Thyroid gland (tissue), 4 donors: Measurements from ENCODE around the gene CDH24. TPM values are rescaled to one million over a fixed set of nuclear protein-coding genes. Genes with fewer than 3 reads are reported as not detected.
A peak's percentile ranks its signal among the peaks of the same experiment; 100 is the strongest.

Source experiments
- DNase-seq, 2 donors: peaks; one replicate each; pipeline ENCODE4 v3.0.0-alpha.2; 2019
- H3K27ac ChIP-seq, 3 donors: fragments of 200-600 bp; sonication (generic); 1 replicate in 2 of 3; 2 replicates in 1 of 3; pipeline ENCODE4 v1.5.1; 2016 to 2019; ENCODE audit warnings: mild to moderate bottlenecking in 1 of 3, moderate library complexity in 1 of 3
- H3K27me3 ChIP-seq: fragments of 200-600 bp; sonication (generic); one replicate; pipeline ENCODE4 v1.5.1; 2019
- H3K36me3 ChIP-seq, 2 donors: fragments of 200-600 bp; sonication (generic); one replicate each; pipeline ENCODE4 v1.5.1; 2016 to 2019
- H3K4me1 ChIP-seq, 2 donors: fragments of 200-600 bp; sonication (generic); one replicate each; pipeline ENCODE4 v1.5.1; 2017 to 2019
- H3K4me3 ChIP-seq, 3 donors: fragments of 200-600 bp; sonication (generic); replicated peaks in 1 of 3; 1 replicate in 2 of 3; 2 replicates in 1 of 3; pipeline ENCODE4 v1.5.1; 2016; ENCODE audit warnings: mild to moderate bottlenecking in 1 of 3
- H3K9me3 ChIP-seq: fragments of 200-600 bp; sonication (generic); one replicate; pipeline ENCODE4 v1.5.1; 2017
- CTCF ChIP-seq, 6 experiments: fragments of 200-600 bp in 3 of 6; fragments of 450-650 bp in 3 of 6; sonication (generic) in 3 of 6; IDR thresholded peaks; one replicate each; pipeline ENCODE4 v1.5.1; 2016 to 2019; ENCODE audit warnings: antibody characterized with exemption in 6 of 6, mild to moderate bottlenecking in 2 of 6, inconsistent platforms in 1 of 6, moderate library complexity in 1 of 6
- POLR2A ChIP-seq, 2 donors: fragments of 450-650 bp; IDR thresholded peaks; one replicate each; pipeline ENCODE4 v1.6.1; 2017; ENCODE audit warnings: antibody characterized with exemption in 2 of 2, mild to moderate bottlenecking in 2 of 2, moderate library complexity in 1 of 2
- WGBS, 2 donors: methylation state at CpG; one replicate each; pipeline ENCODE4 v1.1.5; 2017; 5-methylcytosine and 5-hydroxymethylcytosine counted together
- intact Hi-C: fragments of 100-400 bp; cut with DNase I; formaldehyde crosslinking; loops from one replicate; pipeline ENCODE4 v1.15.1; 2023
- total RNA-seq, 4 donors: library from RNA; depleted of rRNA; stranded (reverse); fragments of >200 nt; gene quantifications; one replicate each; pipeline ENCODE4 v1.2.3, GENCODE V29; 2016

CDH24 gene
- total RNA-seq = 1 to 10 TPM; 2.9 to 7.8 (median 5.6) TPM

GRCh38 chr14:23056956-23057756 is at the start of gene CDH24:
Gene CDH24 (minus strand): TSS chr14:23057520. CDS start chr14:23055733, 1,787 bp downstream.
- H3K36me3 ChIP-seq = peaks cover 29% of the 10 kb centered on the region in 2 donors
- H3K27me3 ChIP-seq = no peaks in the 10 kb centered on the region
- 9 to 10% methylated on average over 18 to 22 of the region's 73 CpGs for WGBS, 2 donors
- H3K9me3 ChIP-seq = no peaks in the 10 kb centered on the region
- H3K4me3 ChIP-seq = peak within 1 kb of the TSS in 2 of 3 donors; percentile 53 to 69
- TF ChIP-seq CTCF (IDR thresholded peaks at IDR 0.05) (no peak), POLR2A (IDR thresholded peaks at IDR 0.05) (peak in 1 of 2 donors; percentile 68)
- H3K27ac ChIP-seq = peak within 1 kb of the TSS in 2 of 3 donors; percentile 11 to 74
- intact Hi-C loops = loop anchor here (2.0 kb wide), 1 partner anchor 70 kb away; no protein-coding TSS in a partner anchor
- peak; percentile 79 to 82 for DNase-seq
- peaks cover 1 to 17% of the 10 kb centered on the region in 2 donors for H3K4me1 ChIP-seq

- TF ChIP-seq POLR2A (IDR thresholded peaks at IDR 0.05) = no peak
- TF ChIP-seq CTCF (IDR thresholded peaks at IDR 0.05) = no peak
- Histone ChIP-seq H3K27me3 (no peaks in the 10 kb centered on the region), H3K4me1 (peaks cover 9 to 28% of the 10 kb centered on the region in 2 donors), H3K27ac (peak overlapping the region; percentile 47 to 86 (median 73)), H3K4me3 (no peak overlapping the region), H3K9me3 (no peaks in the 10 kb centered on the region), H3K36me3 (no peaks in the 10 kb centered on the region)
- intact Hi-C loops = no loop called here
- DNase-seq = no peak
These were observed 49.4 kb upstream of the CDH24 start for GRCh38 chr14:23106747-23107045.

GRCh38 chr14:23105348-23105824 is 48.1 kb upstream of the CDH24 start:
- no peaks in the 10 kb centered on the region for H3K27me3 ChIP-seq
- intact Hi-C loops = no loop called here
- H3K27ac ChIP-seq = peak overlapping the region; percentile 24 to 67 (median 65)
- DNase-seq = no peak
- 87 to 91% methylated on average over 4 of the region's 4 CpGs for WGBS, 2 donors
- no peaks in the 10 kb centered on the region for H3K9me3 ChIP-seq
- no peak for TF ChIP-seq POLR2A (IDR thresholded peaks at IDR 0.05)
- no peak for TF ChIP-seq CTCF (IDR thresholded peaks at IDR 0.05)
- peaks cover 9 to 33% of the 10 kb centered on the region in 2 donors for H3K4me1 ChIP-seq
- no peaks in the 10 kb centered on the region for H3K36me3 ChIP-seq
- no peak overlapping the region for H3K4me3 ChIP-seq

- H3K27ac ChIP-seq = peak within 1 kb of the TSS; percentile 24 to 67 (median 65)
These were observed 47.4 kb upstream of the CDH24 start, which contains the start of gene CIROP for GRCh38 chr14:23104591-23105347. Gene CIROP (minus strand): TSS chr14:23104989. CDS start chr14:23104920, 69 bp downstream.

More at GRCh38 chr14:23104591-23105347, 47.4 kb upstream of the CDH24 start, which contains the start of gene CIROP:
- H3K36me3 ChIP-seq = no peaks in the 10 kb centered on the region
- intact Hi-C loops = no loop called here
- DNase-seq = peak in 1 of 2 donors; percentile 48
- H3K4me3 ChIP-seq = no peak within 1 kb of the TSS
- no peaks in the 10 kb centered on the region for H3K9me3 ChIP-seq
- 68 to 70% methylated on average over 11 of the region's 11 CpGs for WGBS, 2 donors
- no peaks in the 10 kb centered on the region for H3K27me3 ChIP-seq
- H3K4me1 ChIP-seq = peaks cover 9 to 36% of the 10 kb centered on the region in 2 donors
- no peak for TF ChIP-seq POLR2A (IDR thresholded peaks at IDR 0.05)
- TF ChIP-seq CTCF (IDR thresholded peaks at IDR 0.05) = no peak
